ENCODE results near the gene AUH. TPM values are rescaled to one million over a fixed set of nuclear protein-coding genes. Genes with fewer than 3 reads are reported as not detected.

The AUH gene
- polyA plus RNA-seq, 1 donor from 2014 or later = 42.6 TPM

DNA sequence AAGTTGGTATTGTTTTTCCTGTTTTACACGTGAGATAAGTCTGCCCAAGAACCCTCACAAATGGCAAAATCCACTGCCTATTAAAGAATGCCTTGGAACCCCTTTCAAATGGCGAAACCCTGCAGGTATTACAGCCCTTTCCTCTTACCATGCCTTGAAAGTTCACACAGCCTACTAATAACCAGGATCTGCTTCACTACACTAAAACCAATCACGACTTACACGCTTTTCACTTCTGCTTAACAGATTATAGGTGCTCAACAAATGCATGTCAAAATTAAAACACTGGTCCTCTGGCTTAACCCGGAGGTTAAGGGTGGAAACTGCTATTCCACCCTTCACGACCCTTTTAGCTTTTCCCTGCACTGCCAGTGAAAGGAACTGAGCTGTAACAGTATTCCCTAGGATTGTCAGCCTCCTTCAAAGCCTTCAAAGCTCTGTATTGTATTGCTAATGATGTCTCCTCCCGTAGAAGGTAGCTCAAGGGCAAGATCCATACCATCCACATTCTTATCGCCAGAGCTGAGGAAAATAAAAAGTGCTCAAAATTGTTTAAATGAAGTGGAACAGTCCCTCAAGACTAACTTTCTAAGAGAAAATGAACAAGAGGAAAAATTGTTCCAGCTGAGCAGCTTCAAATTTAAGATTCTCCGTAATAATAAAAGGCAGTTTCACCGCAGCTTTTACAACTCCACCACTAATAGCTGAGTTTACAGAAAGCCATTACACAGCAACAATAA lies 997 bp downstream of the AUH start:
- Histone ChIP-seq H3K4me2 (ENCODE audit: low read length) (peak overlapping the region; percentile 86), H3K9ac (ENCODE audit: low read length) (peak overlapping the region; percentile 82), H3K9me3 (ENCODE audit: low read length) (no peaks in the 10 kb centered on the region), H3K4me3 (ENCODE audit: low read length) (peak overlapping the region; percentile 97), H3F3A (ENCODE audit: insufficient read depth, low read length, poor library complexity, severe bottlenecking) (no peaks in the 10 kb centered on the region), H3K79me2 (replicated peaks; ENCODE audit: insufficient read depth, low read length) (peaks cover 37% of the 10 kb centered on the region), H4K20me1 (ENCODE audit: insufficient read depth) (no peaks in the 10 kb centered on the region), H3K9me2 (ENCODE audit: insufficient read depth, low read length) (no peaks in the 10 kb centered on the region), H3K27ac (ENCODE audit: low read length) (peak overlapping the region; percentile 78), H3K27me3 (ENCODE audit: insufficient read depth, low read depth, low read length) (no peaks in the 10 kb centered on the region), H2AFZ (ENCODE audit: low read depth, low read length) (peak overlapping the region; percentile 91), H3K36me3 (ENCODE audit: insufficient read depth, low read length) (no peaks in the 10 kb centered on the region)
- no peak for TF ChIP-seq EZH2 (IDR thresholded peaks at IDR 0.05; ENCODE audit: borderline replicate concordance, insufficient read depth, low read length, poor library complexity, severe bottlenecking)
- TF ChIP-seq, protein P1, sequence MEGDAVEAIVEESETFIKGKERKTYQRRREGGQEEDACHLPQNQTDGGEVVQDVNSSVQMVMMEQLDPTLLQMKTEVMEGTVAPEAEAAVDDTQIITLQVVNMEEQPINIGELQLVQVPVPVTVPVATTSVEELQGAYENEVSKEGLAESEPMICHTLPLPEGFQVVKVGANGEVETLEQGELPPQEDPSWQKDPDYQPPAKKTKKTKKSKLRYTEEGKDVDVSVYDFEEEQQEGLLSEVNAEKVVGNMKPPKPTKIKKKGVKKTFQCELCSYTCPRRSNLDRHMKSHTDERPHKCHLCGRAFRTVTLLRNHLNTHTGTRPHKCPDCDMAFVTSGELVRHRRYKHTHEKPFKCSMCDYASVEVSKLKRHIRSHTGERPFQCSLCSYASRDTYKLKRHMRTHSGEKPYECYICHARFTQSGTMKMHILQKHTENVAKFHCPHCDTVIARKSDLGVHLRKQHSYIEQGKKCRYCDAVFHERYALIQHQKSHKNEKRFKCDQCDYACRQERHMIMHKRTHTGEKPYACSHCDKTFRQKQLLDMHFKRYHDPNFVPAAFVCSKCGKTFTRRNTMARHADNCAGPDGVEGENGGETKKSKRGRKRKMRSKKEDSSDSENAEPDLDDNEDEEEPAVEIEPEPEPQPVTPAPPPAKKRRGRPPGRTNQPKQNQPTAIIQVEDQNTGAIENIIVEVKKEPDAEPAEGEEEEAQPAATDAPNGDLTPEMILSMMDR (IDR thresholded peaks at IDR 0.05; ENCODE audit: poor library complexity, severe bottlenecking) = no peak
- TF ChIP-seq, protein P2, sequence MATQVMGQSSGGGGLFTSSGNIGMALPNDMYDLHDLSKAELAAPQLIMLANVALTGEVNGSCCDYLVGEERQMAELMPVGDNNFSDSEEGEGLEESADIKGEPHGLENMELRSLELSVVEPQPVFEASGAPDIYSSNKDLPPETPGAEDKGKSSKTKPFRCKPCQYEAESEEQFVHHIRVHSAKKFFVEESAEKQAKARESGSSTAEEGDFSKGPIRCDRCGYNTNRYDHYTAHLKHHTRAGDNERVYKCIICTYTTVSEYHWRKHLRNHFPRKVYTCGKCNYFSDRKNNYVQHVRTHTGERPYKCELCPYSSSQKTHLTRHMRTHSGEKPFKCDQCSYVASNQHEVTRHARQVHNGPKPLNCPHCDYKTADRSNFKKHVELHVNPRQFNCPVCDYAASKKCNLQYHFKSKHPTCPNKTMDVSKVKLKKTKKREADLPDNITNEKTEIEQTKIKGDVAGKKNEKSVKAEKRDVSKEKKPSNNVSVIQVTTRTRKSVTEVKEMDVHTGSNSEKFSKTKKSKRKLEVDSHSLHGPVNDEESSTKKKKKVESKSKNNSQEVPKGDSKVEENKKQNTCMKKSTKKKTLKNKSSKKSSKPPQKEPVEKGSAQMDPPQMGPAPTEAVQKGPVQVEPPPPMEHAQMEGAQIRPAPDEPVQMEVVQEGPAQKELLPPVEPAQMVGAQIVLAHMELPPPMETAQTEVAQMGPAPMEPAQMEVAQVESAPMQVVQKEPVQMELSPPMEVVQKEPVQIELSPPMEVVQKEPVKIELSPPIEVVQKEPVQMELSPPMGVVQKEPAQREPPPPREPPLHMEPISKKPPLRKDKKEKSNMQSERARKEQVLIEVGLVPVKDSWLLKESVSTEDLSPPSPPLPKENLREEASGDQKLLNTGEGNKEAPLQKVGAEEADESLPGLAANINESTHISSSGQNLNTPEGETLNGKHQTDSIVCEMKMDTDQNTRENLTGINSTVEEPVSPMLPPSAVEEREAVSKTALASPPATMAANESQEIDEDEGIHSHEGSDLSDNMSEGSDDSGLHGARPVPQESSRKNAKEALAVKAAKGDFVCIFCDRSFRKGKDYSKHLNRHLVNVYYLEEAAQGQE (IDR thresholded peaks at IDR 0.05; ENCODE audit: borderline replicate concordance) = no peak
- TF ChIP-seq SMC3 (conservative IDR thresholded peaks at IDR 0.05; ENCODE audit: poor library complexity) = no peak
- no peak for TF ChIP-seq EP300 (conservative IDR thresholded peaks at IDR 0.05; ENCODE audit: poor library complexity, severe bottlenecking)
- TF ChIP-seq RAD21 (conservative IDR thresholded peaks at IDR 0.05) = no peak
- TF ChIP-seq POLR2AphosphoS5 (IDR thresholded peaks at IDR 0.05) = no peak

DNA sequence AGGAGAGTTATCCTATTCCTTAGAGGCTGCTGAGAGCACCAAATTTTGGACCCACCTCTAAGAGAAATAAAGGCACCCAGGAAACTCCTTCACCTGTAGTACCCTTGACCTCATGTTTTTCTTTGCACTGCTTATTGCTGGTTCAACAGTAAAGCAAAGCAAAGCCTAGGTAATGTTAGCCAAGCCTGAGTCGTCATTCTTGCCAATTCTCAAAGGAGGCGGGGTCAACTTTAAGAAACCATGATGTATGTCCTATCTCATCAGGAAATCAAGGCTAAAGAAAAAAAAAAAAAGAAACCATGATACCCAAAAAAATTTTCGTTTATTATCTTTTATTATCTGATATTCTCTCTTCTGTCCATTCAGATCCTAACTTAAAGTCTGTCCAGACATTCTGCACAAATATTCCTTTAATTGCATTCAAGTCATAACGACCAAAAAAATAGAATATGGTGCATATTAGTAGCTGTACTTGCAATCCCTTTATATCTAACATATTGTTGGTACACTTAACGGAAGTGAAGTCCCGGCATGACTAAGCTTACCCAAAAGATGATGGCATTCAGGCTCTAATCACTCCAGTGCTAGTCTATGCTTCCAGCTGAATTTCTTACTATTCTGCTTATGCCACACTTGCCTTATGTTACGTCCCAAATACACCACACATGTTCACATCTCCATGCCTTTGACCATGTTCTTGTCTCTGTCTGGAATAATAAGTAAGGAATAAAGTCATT lies 1.8 kb downstream of the AUH start:
- Histone ChIP-seq H3K9ac (ENCODE audit: low read length) (peak overlapping the region; percentile 82), H3K79me2 (replicated peaks; ENCODE audit: insufficient read depth, low read length) (peaks cover 37% of the 10 kb centered on the region), H3K4me3 (ENCODE audit: low read length) (peak overlapping the region; percentile 97), H4K20me1 (ENCODE audit: insufficient read depth) (no peaks in the 10 kb centered on the region), H3K27me3 (ENCODE audit: insufficient read depth, low read depth, low read length) (no peaks in the 10 kb centered on the region), H2AFZ (ENCODE audit: low read depth, low read length) (no peak overlapping the region), H3K36me3 (ENCODE audit: insufficient read depth, low read length) (peaks cover 1% of the 10 kb centered on the region), H3K27ac (ENCODE audit: low read length) (peak overlapping the region; percentile 78), H3K9me2 (ENCODE audit: insufficient read depth, low read length) (no peaks in the 10 kb centered on the region), H3K9me3 (ENCODE audit: low read length) (no peaks in the 10 kb centered on the region), H3K4me2 (ENCODE audit: low read length) (peak overlapping the region; percentile 86), H3F3A (ENCODE audit: insufficient read depth, low read length, poor library complexity, severe bottlenecking) (no peaks in the 10 kb centered on the region)
- TF ChIP-seq TAF1 (IDR thresholded peaks at IDR 0.05; ENCODE audit: low read depth) (no peak), SMC3 (conservative IDR thresholded peaks at IDR 0.05; ENCODE audit: poor library complexity) (no peak), POLR2AphosphoS5 (IDR thresholded peaks at IDR 0.05) (no peak), MXI1 (conservative IDR thresholded peaks at IDR 0.05; ENCODE audit: poor library complexity, severe bottlenecking) (no peak), RAD21 (conservative IDR thresholded peaks at IDR 0.05) (no peak), EZH2 (IDR thresholded peaks at IDR 0.05; ENCODE audit: borderline replicate concordance, insufficient read depth, low read length, poor library complexity, severe bottlenecking) (no peak), EP300 (conservative IDR thresholded peaks at IDR 0.05; ENCODE audit: poor library complexity, severe bottlenecking) (no peak)
- TF ChIP-seq, protein P1 (IDR thresholded peaks at IDR 0.05; ENCODE audit: poor library complexity, severe bottlenecking) = no peak
- TF ChIP-seq, protein P2 (IDR thresholded peaks at IDR 0.05; ENCODE audit: borderline replicate concordance) = no peak
